Uterus (tissue), 4 donors: ENCODE measurements around the gene CIPC. TPM values are rescaled to one million over a fixed set of nuclear protein-coding genes. Genes with fewer than 3 reads are reported as not detected.

Source experiments
- DNase-seq, 2 donors: peaks; one replicate each; pipeline ENCODE4 v3.0.0-alpha.2; 2019 to 2020
- H3K27ac ChIP-seq, 2 donors: fragments of 200-600 bp; sonication (generic); 1 replicate in 1 of 2; 2 replicates in 1 of 2; pipeline ENCODE4 v1.5.1; 2016 to 2018
- H3K27me3 ChIP-seq, 2 donors: fragments of 200-600 bp; sonication (generic); one replicate each; pipeline ENCODE4 v1.5.1; 2018 to 2019; ENCODE audit warnings: control low read depth in 1 of 2
- H3K36me3 ChIP-seq, 2 donors: fragments of 200-600 bp; sonication (generic); one replicate each; pipeline ENCODE4 v1.5.1; 2019; ENCODE audit warnings: control low read depth in 1 of 2
- H3K4me1 ChIP-seq, 2 donors: fragments of 200-600 bp; sonication (generic); one replicate each; pipeline ENCODE4 v1.5.1; 2018 to 2019; ENCODE audit warnings: control low read depth in 1 of 2
- H3K4me3 ChIP-seq, 2 donors: fragments of 200-600 bp; sonication (generic); 1 replicate in 1 of 2; 2 replicates in 1 of 2; pipeline ENCODE4 v1.5.1; 2018 to 2019; ENCODE audit warnings: mild to moderate bottlenecking in 1 of 2
- H3K9me3 ChIP-seq, 2 donors: fragments of 200-600 bp; sonication (generic); one replicate each; pipeline ENCODE4 v1.5.1; 2019; ENCODE audit warnings: control low read depth in 1 of 2
- POLR2A ChIP-seq, 2 donors: fragments of 450-650 bp; IDR thresholded peaks; one replicate each; pipeline ENCODE4 v1.6.1; 2016; ENCODE audit warnings: antibody characterized with exemption in 2 of 2, mild to moderate bottlenecking in 1 of 2, moderate library complexity in 1 of 2
- intact Hi-C: fragments of 100-400 bp; cut with DNase I; formaldehyde crosslinking; loops from one replicate; pipeline ENCODE4 v1.15.1; 2023; ENCODE audit warnings: low total_unique reads
- total RNA-seq, 4 donors: library from RNA; depleted of rRNA in 3 of 4; stranded (reverse); fragments of >200 nt in 3 of 4; gene quantifications; one replicate each; pipeline versions ENCODE4 v1.1.0 to v1.2.4, GENCODE V29; 2014 to 2023
- TF ChIP-seq, protein P1 (sequence below), 4 experiments: fragments of 200-600 bp in 2 of 4; fragments of 450-650 bp in 2 of 4; sonication (generic) in 2 of 4; IDR thresholded peaks; one replicate each; pipeline ENCODE4 v1.5.1; 2016 to 2019; ENCODE audit warnings: antibody characterized with exemption in 4 of 4, mild to moderate bottlenecking in 2 of 4, moderate library complexity in 1 of 4
- donor health status: DM: yes; HTN: yes; CAD: no.

CIPC gene
- total RNA-seq, 4 donors from 2014 or later: 8.2 to 71.8 (median 28.1) TPM

DNA sequence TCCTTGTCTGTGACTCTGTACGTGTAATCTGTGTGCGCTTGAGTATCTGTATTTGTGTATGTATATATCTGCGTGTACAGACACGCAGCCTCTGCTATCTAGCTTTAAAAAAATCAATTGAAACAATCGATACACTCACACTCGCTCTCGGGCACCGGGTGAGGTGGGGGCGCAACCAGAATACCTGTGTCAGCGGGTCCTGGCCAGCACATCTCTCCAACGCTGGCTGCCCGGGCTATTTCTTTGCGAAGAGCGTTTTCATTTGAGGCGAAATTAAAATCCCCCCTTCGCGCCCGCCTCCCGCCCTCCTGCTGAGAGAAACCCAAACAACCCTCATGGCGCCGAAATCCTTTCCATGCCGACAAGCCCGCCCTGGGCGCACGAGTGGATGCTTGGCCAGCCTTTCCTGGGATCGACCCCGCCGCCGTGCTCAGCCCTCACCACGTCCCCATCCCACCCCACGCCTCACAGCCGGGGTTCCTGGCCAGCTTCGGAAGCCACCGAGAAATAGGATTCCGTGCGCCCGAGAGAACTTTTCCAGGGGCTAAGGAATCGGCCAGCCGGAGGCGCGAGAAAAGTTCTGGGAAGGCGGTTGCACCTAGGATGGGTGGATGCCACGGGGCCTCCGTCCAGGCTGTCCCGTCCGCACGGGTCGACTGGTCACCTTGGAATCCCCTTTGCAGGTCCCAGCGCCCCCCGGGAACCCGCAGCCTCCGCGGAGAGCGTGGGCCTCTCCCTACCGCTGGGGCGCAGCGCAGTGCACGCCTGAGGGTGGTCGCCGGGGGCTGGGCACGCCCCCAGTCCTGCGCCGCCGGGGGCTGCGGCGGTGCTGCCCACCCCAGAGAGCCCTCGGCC is 42.5 kb downstream of the CIPC start:
- peaks cover 0 to 40% of the 10 kb centered on the region in 2 donors for H3K27me3 ChIP-seq
- H3K4me1 ChIP-seq: peaks cover 0 to 14% of the 10 kb centered on the region in 2 donors
- H3K4me3 ChIP-seq: peak overlapping the region in 1 of 2 donors; percentile 20
- no peak for DNase-seq
- H3K9me3 ChIP-seq: no peaks in the 10 kb centered on the region
- no peak for TF ChIP-seq POLR2A (IDR thresholded peaks at IDR 0.05)
- TF ChIP-seq, protein P1, sequence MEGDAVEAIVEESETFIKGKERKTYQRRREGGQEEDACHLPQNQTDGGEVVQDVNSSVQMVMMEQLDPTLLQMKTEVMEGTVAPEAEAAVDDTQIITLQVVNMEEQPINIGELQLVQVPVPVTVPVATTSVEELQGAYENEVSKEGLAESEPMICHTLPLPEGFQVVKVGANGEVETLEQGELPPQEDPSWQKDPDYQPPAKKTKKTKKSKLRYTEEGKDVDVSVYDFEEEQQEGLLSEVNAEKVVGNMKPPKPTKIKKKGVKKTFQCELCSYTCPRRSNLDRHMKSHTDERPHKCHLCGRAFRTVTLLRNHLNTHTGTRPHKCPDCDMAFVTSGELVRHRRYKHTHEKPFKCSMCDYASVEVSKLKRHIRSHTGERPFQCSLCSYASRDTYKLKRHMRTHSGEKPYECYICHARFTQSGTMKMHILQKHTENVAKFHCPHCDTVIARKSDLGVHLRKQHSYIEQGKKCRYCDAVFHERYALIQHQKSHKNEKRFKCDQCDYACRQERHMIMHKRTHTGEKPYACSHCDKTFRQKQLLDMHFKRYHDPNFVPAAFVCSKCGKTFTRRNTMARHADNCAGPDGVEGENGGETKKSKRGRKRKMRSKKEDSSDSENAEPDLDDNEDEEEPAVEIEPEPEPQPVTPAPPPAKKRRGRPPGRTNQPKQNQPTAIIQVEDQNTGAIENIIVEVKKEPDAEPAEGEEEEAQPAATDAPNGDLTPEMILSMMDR (IDR thresholded peaks at IDR 0.05): no peak
- no peaks in the 10 kb centered on the region for H3K36me3 ChIP-seq
- intact Hi-C loops: no loop called here
- H3K27ac ChIP-seq: no peak overlapping the region

DNA sequence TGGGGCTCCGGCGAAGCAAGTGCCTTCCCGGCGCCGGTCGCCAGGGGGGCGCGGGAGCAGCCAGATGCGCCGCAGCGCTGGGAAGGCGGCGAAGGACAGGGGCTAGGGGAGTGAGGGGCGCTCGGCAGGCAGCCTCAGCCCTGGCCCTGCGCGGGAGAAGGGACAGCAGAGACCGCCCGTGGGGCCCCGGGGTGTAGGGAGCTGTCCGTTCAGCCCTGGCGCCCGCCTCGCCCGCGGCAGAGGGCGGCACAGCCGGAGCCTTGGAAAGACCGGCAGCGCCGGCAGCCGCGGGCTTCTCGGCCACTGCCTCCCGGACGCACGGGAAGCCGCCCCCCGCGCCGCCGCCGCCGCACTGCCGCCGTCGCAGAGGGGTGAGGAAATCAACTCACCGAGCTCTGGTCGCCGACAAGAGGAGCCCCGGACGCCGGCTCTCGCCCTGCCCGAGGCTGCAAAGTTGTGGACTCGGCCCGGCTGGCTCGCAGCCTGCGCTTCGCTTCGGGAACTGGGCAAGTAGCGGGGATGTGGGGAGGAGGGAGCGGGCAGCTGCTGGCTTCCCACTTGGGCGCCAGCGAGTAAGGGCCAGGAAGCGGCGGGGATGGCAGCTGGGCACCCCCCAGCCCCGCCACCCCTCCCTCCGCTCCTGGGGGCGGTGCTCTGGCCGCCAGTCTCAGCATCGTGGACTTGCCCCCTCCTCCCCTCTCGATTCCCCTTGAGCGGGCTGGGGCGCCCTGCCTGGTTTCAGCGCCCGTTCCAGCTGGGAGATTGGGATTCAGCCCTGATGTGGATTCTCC is 43.4 kb downstream of the CIPC start, which contains the start of gene ZDHHC22:
Gene ZDHHC22, minus strand, starts transcription at position 578 of the 791 bp plus-strand sequence. CDS start 2,053 bp downstream, outside the sequence.
- TF ChIP-seq, protein P1 (IDR thresholded peaks at IDR 0.05): peak in 2 of 4 experiments; percentile 21 to 24
- TF ChIP-seq POLR2A (IDR thresholded peaks at IDR 0.05): no peak
- Histone ChIP-seq H3K4me1 (peaks cover 0 to 14% of the 10 kb centered on the region in 2 donors), H3K36me3 (no peaks in the 10 kb centered on the region), H3K27me3 (peaks cover 0 to 41% of the 10 kb centered on the region in 2 donors), H3K9me3 (no peaks in the 10 kb centered on the region), H3K4me3 (peak within 1 kb of the TSS; percentile 6 to 20), H3K27ac (no peak within 1 kb of the TSS)
- intact Hi-C loops: no loop called here
- DNase-seq: no peak

DNA sequence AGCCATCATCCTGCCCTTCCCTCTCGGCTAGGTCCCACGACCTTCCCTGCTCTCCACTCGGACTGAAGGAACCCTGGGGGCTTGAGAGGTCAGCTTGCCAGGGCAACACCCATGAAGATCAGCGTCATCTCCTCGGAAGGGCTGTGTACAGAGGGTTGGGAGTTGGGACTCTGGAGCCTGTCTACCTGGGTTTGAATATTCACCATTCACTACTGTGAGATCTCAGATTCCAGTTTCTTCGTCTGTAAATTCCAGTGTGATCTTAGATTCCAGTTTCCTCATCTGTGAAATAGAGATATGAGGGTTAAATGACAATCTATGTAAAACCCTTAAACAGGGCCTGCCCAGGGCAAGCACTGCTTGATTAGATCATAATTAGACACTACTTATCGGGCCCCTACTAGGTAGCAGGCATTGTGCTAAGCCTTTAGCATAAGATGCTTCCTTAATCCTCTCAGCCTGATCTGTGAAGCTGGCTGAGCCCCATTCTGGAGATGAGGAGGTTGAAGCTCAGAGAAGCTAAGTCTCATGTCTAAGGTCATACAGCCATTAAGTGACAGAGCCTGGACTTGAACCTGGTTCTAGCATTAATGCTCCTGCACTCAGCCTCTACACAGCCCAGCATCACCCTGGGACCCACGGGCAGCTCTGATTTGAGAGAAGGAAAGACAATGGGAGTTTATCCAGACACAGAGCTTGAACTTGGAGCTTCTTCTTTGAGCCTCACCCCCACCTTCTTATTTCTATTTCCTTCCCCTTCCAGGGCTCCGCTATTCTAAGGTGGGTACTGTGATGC is 44.1 kb downstream of the CIPC start:
- Histone ChIP-seq H3K9me3 (no peaks in the 10 kb centered on the region), H3K27ac (no peak overlapping the region), H3K4me1 (peaks cover 0 to 14% of the 10 kb centered on the region in 2 donors), H3K4me3 (no peak overlapping the region), H3K36me3 (no peaks in the 10 kb centered on the region), H3K27me3 (peaks cover 0 to 41% of the 10 kb centered on the region in 2 donors)
- intact Hi-C loops: no loop called here
- no peak for TF ChIP-seq POLR2A (IDR thresholded peaks at IDR 0.05)
- TF ChIP-seq, protein P1 (IDR thresholded peaks at IDR 0.05): no peak
- no peak for DNase-seq

DNA sequence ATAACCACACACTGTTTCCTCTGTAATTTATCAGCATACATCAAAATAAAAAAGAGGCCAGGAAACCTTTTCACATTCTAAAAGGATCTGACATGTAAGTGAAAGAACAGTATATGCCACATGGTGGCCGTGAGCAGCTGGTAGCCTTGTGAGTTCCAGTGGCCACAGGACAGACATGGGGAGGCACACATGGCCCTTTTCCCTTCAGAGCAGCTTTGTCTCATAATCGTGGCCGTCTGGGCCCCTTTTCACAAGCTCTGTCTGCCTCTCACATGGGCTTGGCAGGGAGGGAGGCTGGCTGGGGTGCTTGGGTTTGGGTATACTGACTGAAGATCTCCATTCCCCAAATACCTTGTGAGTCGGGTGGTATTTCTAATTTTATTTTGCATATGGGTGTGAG is 45.0 kb downstream of the CIPC start:
- Histone ChIP-seq H3K4me1 (peaks cover 0 to 14% of the 10 kb centered on the region in 2 donors), H3K9me3 (no peaks in the 10 kb centered on the region), H3K36me3 (no peaks in the 10 kb centered on the region), H3K27ac (no peak overlapping the region), H3K4me3 (no peak overlapping the region), H3K27me3 (peaks cover 0 to 36% of the 10 kb centered on the region in 2 donors)
- intact Hi-C loops: no loop called here
- DNase-seq: no peak
- no peak for TF ChIP-seq POLR2A (IDR thresholded peaks at IDR 0.05)
- TF ChIP-seq, protein P1 (IDR thresholded peaks at IDR 0.05): no peak
